Activated naive CD4-positive, alpha-beta T cell treated with anti-CD3 and anti-CD28 coated beads, Interleukin-2, amount 50 U/mL, for 24 hours (primary cell): ENCODE results near the gene DNAJA4.
"Not testable (repeated sequence)": the region's sequence is repeated elsewhere in the genome, so short reads cannot be mapped to it uniquely, and the experiment has no call there.

Source experiments
- H3K27ac Mint-ChIP-seq: one replicate; pipeline ENCODE4 v1.8.0; 2021; ENCODE audit warnings: mild to moderate bottlenecking, mixed read lengths
- H3K27me3 Mint-ChIP-seq: one replicate; pipeline ENCODE4 v1.8.0; 2021; ENCODE audit warnings: mixed read lengths
- H3K36me3 Mint-ChIP-seq: one replicate; pipeline ENCODE4 v1.8.0; 2021; ENCODE audit warnings: mixed read lengths
- H3K4me1 Mint-ChIP-seq: one replicate; pipeline ENCODE4 v1.8.0; 2021; ENCODE audit warnings: mixed read lengths
- H3K4me3 Mint-ChIP-seq: one replicate; pipeline ENCODE4 v1.8.0; 2021; ENCODE audit warnings: mild to moderate bottlenecking, mixed read lengths
- H3K9me3 Mint-ChIP-seq: one replicate; pipeline ENCODE4 v1.8.0; 2021; ENCODE audit warnings: mixed read lengths

The DNAJA4 gene

DNA sequence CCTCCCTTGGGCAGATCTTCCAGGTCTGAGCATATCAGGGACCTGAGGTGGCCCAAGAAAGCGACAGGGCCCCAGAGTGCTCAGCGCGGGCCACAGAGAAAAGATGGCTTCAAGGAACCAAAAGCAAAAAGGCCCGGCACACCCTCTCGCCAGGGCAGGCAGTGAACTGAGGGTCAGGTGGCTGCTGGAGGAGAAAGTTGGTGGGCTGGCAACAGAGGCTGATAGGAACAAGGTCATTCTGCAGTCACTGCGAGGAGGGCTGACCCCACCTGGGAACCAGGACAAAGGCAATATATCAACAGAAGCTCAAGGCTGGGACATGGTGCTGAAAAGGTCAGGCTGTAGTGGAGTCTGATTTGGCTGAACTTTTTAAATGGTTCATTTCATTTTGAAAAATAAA, 27.2 kb upstream of the DNAJA4 start:
- no peaks in the 10 kb centered on the region for H3K36me3 Mint-ChIP-seq
- no peak overlapping the region for H3K27ac Mint-ChIP-seq
- no peak overlapping the region for H3K4me3 Mint-ChIP-seq
- H3K4me1 Mint-ChIP-seq = peaks cover 3% of the 10 kb centered on the region
- H3K9me3 Mint-ChIP-seq = no peaks in the 10 kb centered on the region
- no peaks in the 10 kb centered on the region for H3K27me3 Mint-ChIP-seq

DNA sequence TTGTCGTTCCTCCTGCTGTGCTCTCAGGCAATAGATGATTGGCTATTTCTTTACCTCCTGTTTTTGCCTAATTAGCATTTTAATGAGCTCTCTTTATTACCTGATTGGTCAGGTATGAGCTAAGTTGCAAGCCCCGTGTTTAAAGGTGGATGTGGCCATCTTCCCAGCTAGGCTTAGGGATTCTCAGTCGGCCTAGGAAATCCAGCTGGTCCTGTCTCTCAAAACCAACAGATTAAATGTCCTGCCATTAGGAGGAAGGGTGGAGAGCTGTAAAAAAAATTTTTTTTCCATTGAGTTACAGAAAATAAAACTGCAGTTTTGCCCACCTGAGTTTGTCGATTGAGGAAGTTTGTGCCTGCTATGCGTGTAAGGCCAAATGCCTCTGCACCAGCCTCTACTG, 24.6 kb upstream of the DNAJA4 start:
- no peaks in the 10 kb centered on the region for H3K9me3 Mint-ChIP-seq

DNA sequence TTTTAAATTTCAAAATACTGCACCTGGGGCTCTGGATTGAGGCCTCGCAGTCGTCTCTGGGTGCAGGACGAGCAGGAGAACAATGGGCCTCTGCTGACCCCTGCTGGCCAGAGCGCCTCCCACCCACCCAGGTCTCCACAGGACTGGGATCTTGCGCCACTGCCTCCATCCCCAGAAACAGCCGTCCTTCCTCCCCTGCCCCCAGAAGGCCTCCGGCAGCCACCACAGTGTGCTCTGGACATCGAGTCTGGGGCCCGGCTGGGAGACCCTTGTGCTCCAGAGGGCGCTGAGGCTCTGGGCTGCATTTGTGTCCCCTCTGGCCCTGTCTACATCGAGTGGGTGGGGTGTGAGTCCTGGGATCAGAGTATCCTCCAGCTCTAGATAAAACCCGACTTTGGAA, 23.3 kb upstream of the DNAJA4 start:
- Mint-ChIP-seq H3K27me3 (no peaks in the 10 kb centered on the region), H3K27ac (no peak overlapping the region), H3K4me3 (no peak overlapping the region)

More for the DNA sequence above, 24.6 kb upstream of the DNAJA4 start:
- H3K27me3 Mint-ChIP-seq = no peaks in the 10 kb centered on the region
- no peaks in the 10 kb centered on the region for H3K36me3 Mint-ChIP-seq
- no peak overlapping the region for H3K27ac Mint-ChIP-seq
- H3K4me3 Mint-ChIP-seq = no peak overlapping the region
- peaks cover 3% of the 10 kb centered on the region for H3K4me1 Mint-ChIP-seq

DNA sequence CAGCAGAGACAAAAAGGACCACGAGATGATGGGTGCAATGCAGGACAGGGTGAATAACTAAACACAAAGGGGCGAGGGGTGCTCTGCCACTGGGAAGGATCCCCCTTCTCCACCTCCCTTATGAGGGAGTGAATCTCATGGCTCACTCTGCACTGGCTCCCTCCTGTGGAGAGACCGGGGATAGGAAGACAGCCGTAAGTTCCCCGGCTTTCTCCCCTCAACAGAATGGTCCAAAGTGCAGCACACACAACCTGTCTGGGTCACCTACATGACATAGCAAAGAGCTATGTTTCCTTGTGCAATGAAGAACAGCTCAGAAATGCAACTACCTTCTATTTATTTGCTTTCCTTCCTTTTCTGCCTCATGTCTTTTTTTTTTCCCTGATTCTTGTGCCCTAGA, 22.2 kb upstream of the DNAJA4 start:
- no peak overlapping the region for H3K27ac Mint-ChIP-seq
- no peaks in the 10 kb centered on the region for H3K36me3 Mint-ChIP-seq
- H3K9me3 Mint-ChIP-seq = no peaks in the 10 kb centered on the region
- no peak overlapping the region for H3K4me3 Mint-ChIP-seq
- no peaks in the 10 kb centered on the region for H3K27me3 Mint-ChIP-seq
- peaks cover 3% of the 10 kb centered on the region for H3K4me1 Mint-ChIP-seq

More for the DNA sequence above, 23.3 kb upstream of the DNAJA4 start:
- H3K36me3 Mint-ChIP-seq = no peaks in the 10 kb centered on the region
- H3K4me1 Mint-ChIP-seq = peaks cover 3% of the 10 kb centered on the region
- no peaks in the 10 kb centered on the region for H3K9me3 Mint-ChIP-seq

DNA sequence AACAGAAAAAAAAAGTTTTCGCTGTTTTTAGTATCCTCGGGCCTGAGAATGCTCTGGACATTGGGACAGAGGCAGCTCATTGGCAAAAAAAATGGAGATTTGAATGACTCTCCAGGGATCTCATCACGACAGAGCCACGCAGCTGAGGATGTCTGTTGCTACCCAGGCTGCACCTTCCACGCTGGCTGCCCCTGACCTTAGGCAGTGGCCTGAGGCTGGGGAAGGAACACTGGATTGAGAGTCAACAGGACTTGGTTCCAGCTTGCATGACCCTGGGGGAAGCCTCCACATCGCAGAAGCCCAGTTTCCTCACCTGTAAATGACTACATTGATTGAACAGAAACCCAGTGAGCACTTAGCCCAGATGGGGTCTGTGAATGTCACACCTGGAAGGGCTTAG, 21.3 kb upstream of the DNAJA4 start:
- peaks cover 3% of the 10 kb centered on the region for H3K4me1 Mint-ChIP-seq
- H3K36me3 Mint-ChIP-seq = no peaks in the 10 kb centered on the region
- H3K27ac Mint-ChIP-seq = no peak overlapping the region
- H3K27me3 Mint-ChIP-seq = no peaks in the 10 kb centered on the region
- H3K4me3 Mint-ChIP-seq = no peak overlapping the region
- H3K9me3 Mint-ChIP-seq = no peaks in the 10 kb centered on the region

DNA sequence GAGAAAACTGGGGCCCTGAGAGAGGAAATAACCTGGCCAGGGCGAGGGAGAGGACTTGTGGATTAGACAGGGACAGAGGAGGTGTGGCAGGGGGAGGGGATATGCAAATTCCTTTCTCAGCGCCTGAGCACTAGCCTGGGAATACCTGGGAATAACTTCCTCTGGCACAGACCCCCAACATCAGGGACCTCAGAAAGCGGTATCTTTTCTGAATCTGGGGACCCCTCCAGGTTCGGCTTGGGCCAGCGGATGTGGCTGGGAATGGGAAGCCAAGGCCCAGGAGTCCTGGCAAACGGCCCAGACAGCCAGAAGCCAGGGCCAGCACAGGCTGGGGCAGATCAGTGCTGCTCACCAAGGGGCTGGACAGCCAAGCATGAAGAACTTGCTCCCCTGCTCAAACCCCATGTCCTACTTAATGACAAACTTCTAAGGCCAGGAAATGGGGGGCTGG, 20.8 kb upstream of the DNAJA4 start:
- Mint-ChIP-seq H3K27me3 (no peaks in the 10 kb centered on the region), H3K4me1 (peaks cover 3% of the 10 kb centered on the region), H3K27ac (no peak overlapping the region), H3K9me3 (no peaks in the 10 kb centered on the region), H3K36me3 (no peaks in the 10 kb centered on the region), H3K4me3 (no peak overlapping the region)

DNA sequence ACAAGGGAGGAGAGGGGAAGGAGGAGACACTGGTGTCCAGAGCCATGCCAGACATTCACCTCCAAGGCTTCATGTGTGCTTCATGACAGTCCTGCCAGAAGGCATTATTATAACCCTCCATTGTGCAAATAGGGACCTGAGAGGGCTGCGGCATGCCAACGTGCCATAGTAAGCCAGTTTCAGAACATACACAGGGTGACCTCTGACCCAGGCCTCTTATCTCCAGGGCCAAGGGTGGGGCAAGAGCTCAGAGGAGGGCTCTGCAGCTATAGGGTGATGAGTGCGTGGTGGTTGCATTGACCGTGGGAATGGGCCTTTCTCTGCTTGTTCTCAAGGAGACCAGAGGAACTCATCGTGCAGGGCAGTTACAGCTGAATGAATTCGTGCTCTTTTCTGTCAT, 20.3 kb upstream of the DNAJA4 start:
- no peaks in the 10 kb centered on the region for H3K27me3 Mint-ChIP-seq
- H3K27ac Mint-ChIP-seq = no peak overlapping the region
- no peak overlapping the region for H3K4me3 Mint-ChIP-seq

DNA sequence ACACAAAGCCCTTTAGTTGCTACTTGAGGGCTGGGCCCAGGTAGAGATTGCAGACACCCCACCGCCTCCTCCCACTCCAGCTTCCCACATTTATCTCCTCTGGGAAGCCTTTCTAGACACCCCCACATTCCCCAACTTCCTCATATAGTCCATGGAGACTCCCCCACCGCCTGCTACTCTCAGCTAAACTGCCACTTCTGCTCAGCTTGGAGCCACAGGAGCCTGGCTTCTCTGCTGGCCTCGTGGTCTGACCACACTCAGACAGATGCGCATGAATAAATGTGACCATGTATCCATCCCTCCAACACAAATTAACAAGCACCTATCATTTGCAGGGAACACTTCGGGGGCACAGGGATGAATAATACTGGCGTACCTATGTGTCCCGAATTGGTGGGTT, 19.5 kb upstream of the DNAJA4 start:
- Mint-ChIP-seq H3K27me3 (no peaks in the 10 kb centered on the region), H3K9me3 (no peaks in the 10 kb centered on the region), H3K4me1 (peaks cover 3% of the 10 kb centered on the region), H3K4me3 (no peak overlapping the region), H3K36me3 (no peaks in the 10 kb centered on the region), H3K27ac (no peak overlapping the region)

More for the DNA sequence above, 20.3 kb upstream of the DNAJA4 start:
- Mint-ChIP-seq H3K4me1 (peaks cover 3% of the 10 kb centered on the region), H3K36me3 (no peaks in the 10 kb centered on the region), H3K9me3 (no peaks in the 10 kb centered on the region)

DNA sequence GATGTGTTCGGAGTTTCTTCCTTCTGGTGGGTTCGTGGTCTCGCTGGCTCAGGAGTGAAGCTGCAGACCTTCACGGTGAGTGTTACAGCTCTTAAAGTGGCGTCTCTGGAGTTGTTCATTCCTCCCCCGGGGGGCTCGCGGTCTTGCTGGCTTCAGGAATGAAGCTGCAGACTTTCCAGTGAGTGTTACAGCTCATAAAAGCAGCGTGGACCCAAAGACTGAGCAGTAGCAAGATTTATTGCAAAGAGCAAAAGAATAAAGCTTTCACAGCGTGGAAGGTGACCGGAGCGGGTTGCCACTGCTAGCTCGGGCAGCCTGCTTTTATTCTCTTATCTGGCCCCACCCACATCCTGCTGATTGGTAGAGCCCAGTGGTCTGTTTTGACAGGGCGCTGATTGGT, 19.0 kb upstream of the DNAJA4 start:
- H3K4me1 Mint-ChIP-seq, H3K27me3 Mint-ChIP-seq, H3K9me3 Mint-ChIP-seq: not testable (repeated sequence)

DNA sequence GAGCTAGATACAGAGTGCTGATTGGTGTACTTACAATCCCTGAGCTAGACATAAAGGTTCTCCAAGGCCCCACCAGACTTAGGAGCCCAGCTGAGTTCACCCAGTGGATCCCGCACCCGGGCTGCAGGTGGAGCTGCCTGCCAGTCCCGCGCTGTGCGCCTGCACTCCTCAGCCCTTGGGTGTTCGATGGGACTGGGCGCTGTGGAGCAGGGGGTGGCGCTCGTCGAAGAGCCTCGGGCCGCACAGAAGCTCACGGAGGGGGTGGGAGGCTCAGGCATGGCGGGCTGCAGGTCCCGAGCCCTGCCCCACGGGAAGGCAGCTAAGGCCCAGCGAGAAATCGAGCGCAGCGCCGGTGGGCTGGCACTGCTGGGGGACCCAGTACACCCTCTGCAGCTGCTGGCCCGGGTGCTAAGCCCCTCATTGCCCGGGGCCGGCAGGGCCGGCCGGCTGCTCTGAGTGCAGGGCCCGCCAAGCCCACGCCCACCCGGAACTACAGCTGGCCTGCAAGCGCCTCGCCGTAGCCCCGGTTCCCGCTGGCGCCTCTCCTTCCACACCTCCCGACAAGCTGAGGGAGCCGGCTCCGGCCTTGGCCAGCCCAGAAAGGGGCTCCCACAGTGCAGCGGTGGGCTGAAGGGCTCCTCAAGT, 18.3 kb upstream of the DNAJA4 start:
- H3K4me3 Mint-ChIP-seq, H3K36me3 Mint-ChIP-seq, H3K4me1 Mint-ChIP-seq, H3K9me3 Mint-ChIP-seq, H3K27me3 Mint-ChIP-seq, H3K27ac Mint-ChIP-seq: not testable (repeated sequence)

More for the DNA sequence above, 19.0 kb upstream of the DNAJA4 start:
- H3K36me3 Mint-ChIP-seq, H3K4me3 Mint-ChIP-seq, H3K27ac Mint-ChIP-seq: not testable (repeated sequence)

DNA sequence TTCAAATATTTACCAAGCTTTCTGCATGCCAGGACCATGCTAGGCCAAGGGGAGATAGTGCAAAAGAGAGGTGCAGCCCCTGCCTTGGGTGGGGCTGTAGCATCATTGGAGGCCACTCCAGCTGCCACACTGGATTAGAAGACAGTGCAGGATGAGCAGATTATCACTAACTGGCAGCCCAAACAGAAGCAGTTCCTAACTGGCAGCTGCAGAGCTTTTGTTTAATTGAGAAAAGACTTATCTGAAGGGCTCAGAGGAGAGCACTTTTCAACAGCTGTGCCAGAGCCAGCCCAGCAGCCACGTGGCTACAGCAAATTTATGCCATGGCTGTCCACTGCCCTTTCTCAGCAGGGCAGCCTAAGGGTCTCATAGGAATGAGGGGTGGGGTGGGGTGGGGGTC, 16.5 kb upstream of the DNAJA4 start:
- H3K4me1 Mint-ChIP-seq = no peaks in the 10 kb centered on the region
- no peak overlapping the region for H3K4me3 Mint-ChIP-seq

DNA sequence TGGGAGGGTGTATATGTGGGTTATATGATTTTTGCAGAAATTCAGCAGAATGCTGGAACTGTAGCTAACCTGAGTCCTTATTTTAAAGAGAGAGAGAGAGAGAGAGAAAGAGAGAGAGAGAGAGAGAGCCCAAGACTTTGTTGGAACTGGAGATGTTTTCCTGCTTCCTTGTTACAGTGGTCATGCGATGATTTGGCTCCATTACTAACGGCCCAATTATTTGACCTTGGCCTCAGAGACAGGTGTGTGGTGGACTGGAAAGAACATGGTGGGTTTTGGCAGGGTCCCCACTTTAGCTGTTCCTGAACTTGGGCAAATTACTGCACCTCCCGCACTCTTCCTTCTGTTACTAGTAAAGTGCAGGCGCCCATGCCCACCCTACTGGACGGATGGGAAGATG, 15.2 kb upstream of the DNAJA4 start:
- no peak overlapping the region for H3K27ac Mint-ChIP-seq
- no peaks in the 10 kb centered on the region for H3K9me3 Mint-ChIP-seq
- no peaks in the 10 kb centered on the region for H3K4me1 Mint-ChIP-seq
- no peaks in the 10 kb centered on the region for H3K36me3 Mint-ChIP-seq
- H3K4me3 Mint-ChIP-seq = no peak overlapping the region
- H3K27me3 Mint-ChIP-seq = no peaks in the 10 kb centered on the region

More for the DNA sequence above, 16.5 kb upstream of the DNAJA4 start:
- Mint-ChIP-seq H3K9me3 (no peaks in the 10 kb centered on the region), H3K27ac (no peak overlapping the region), H3K27me3 (no peaks in the 10 kb centered on the region), H3K36me3 (no peaks in the 10 kb centered on the region)

DNA sequence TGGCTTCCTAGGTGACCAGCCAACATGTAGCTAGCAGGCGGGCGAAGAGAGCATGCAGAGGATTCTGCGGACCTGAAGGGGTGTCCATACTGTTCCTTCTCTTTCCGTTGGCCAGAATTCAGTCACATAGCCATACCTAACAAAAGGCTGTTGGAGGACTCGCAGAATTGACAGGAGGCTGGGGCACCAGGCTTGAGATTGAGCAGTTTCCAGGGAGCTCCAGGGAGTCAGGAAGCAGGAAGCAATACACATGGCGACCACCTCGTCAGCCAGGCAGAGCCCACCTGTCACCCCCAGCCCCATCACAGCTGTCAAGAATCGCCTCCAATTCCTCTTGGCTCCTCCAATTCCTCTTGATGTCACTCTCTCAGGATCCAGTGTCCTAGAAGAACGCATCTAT, 13.2 kb upstream of the DNAJA4 start:
- no peaks in the 10 kb centered on the region for H3K36me3 Mint-ChIP-seq
- H3K4me1 Mint-ChIP-seq = no peaks in the 10 kb centered on the region
- no peaks in the 10 kb centered on the region for H3K9me3 Mint-ChIP-seq
- no peak overlapping the region for H3K4me3 Mint-ChIP-seq
- no peaks in the 10 kb centered on the region for H3K27me3 Mint-ChIP-seq
- no peak overlapping the region for H3K27ac Mint-ChIP-seq

DNA sequence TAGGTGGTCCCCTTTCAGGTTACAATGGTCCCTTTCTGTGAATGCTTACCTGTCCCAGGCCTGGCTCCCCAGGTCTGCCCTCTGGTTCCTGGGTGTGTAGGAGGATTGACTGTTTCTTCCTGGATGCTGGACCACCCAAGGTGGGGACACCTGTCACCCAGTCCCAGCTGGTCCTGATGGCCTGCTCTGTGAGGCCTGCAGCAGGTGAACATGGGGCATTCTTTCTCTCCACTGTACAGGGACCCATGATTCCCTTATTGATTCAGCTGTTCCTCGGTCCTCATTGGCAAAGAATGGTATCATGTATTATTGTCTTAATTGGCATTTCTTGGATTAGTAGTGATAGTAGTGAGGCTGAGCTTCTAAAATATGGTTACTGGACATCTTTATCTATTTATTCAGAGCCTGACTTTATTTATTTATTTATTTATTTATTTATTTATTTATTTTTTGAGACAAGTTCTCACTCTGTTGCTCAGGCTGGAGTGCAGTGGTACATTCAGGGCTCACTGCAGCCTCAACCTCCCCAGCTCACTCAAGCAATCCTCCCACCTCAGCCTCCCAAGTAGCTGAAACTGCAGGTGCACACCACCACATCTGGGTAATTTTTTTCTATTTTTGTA, 8.8 kb upstream of the DNAJA4 start:
- Mint-ChIP-seq H3K27ac (no peak overlapping the region), H3K27me3 (no peaks in the 10 kb centered on the region), H3K36me3 (no peaks in the 10 kb centered on the region), H3K9me3 (no peaks in the 10 kb centered on the region), H3K4me1 (no peaks in the 10 kb centered on the region), H3K4me3 (no peak overlapping the region)

DNA sequence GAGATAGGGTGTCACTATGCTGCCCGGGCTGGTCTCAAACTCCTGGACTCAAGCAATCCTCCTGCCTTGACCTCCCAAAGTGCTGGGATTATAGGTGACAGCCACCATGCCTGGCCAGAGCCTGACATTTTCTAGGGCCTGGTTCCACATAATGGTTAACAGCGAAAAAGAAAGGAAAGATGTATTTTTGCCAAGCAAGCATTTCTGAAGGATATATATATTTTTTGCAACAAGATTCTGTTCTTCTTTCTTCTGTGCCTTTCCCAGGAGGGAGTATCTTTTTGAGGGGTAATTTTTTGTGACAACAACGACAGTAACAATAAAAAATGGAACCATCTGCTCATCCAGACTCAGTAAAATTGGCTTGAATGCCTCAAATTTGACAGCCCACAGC, 8.3 kb upstream of the DNAJA4 start:
- no peaks in the 10 kb centered on the region for H3K4me1 Mint-ChIP-seq
- no peak overlapping the region for H3K4me3 Mint-ChIP-seq
- H3K27ac Mint-ChIP-seq = no peak overlapping the region
- no peaks in the 10 kb centered on the region for H3K27me3 Mint-ChIP-seq
- H3K36me3 Mint-ChIP-seq = no peaks in the 10 kb centered on the region
- no peaks in the 10 kb centered on the region for H3K9me3 Mint-ChIP-seq

DNA sequence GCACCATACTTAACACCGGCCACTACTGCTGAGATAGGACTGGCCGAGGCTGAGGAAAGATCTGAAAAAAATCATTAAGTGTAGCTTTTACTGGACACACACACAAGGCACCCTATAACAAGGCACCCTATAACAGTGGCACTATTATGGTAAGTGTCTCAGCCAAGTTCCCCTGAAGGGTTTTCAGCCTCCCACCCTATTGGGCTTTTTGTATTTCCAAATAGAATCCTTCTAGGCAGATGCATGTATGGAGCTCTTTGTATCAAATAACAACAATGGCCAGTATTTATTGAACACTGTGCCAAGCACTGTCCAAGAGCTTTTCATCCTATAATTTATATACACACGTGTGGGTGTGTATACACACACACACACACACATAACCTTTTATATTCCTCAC, 6.7 kb upstream of the DNAJA4 start:
- Mint-ChIP-seq H3K4me3 (no peak overlapping the region), H3K27me3 (no peaks in the 10 kb centered on the region), H3K36me3 (no peaks in the 10 kb centered on the region), H3K9me3 (no peaks in the 10 kb centered on the region), H3K4me1 (no peaks in the 10 kb centered on the region), H3K27ac (no peak overlapping the region)

DNA sequence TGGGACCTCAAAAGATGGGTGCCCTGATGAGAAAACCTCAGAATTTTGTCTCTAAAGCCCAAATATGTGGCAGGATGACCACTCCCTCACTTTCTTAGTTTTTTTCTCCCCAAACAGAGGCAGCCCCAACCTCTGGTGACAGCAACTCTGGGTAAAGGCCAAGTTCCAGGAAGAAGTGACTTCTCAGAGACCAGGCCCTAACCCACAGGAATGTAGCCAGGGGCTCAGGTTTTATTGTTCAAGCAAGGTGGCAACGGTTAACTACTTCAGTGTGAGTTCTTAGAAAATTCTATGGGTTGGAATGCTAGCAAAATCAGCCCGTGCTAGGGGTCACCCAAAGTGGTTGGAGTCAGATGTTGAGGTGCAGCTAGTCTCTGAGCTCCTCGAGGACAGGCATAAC, 5.1 kb upstream of the DNAJA4 start:
- H3K27ac Mint-ChIP-seq = no peak overlapping the region
- no peaks in the 10 kb centered on the region for H3K4me1 Mint-ChIP-seq
- H3K4me3 Mint-ChIP-seq = no peak overlapping the region
- no peaks in the 10 kb centered on the region for H3K9me3 Mint-ChIP-seq
- H3K36me3 Mint-ChIP-seq = no peaks in the 10 kb centered on the region
- no peaks in the 10 kb centered on the region for H3K27me3 Mint-ChIP-seq
